RKO (cell line): Measurements from ENCODE around the gene EAF1.
"Not testable (repeated sequence)": the region's sequence is repeated elsewhere in the genome, so short reads cannot be mapped to it uniquely, and the experiment has no call there.

Experiments
- DNase-seq: peaks from one replicate; pipeline ENCODE4 v3.0.0-alpha.2; 2016; ENCODE audit warnings: low spot score

EAF1 gene

GRCh38 chr3:15452156-15452555 lies 24.8 kb downstream of the EAF1 start:
- no peak for DNase-seq

GRCh38 chr3:15452961-15453360 lies 25.6 kb downstream of the EAF1 start:
- no peak for DNase-seq

- no peak for DNase-seq
These were observed 26.1 kb downstream of the EAF1 start for GRCh38 chr3:15453501-15453900.

GRCh38 chr3:15453991-15454625 lies 26.7 kb downstream of the EAF1 start:
- DNase-seq, result no peak

- no peak for DNase-seq
These were observed 27.6 kb downstream of the EAF1 start for GRCh38 chr3:15454965-15455364.

GRCh38 chr3:15455756-15456155 lies 28.4 kb downstream of the EAF1 start:
- DNase-seq, result no peak

GRCh38 chr3:15456321-15456720 lies 28.9 kb downstream of the EAF1 start:
- no peak for DNase-seq

- not testable (repeated sequence) for DNase-seq
These were observed 29.5 kb downstream of the EAF1 start for GRCh38 chr3:15456915-15457314.

GRCh38 chr3:15458212-15458780 lies 30.9 kb downstream of the EAF1 start:
- DNase-seq, result no peak

GRCh38 chr3:15460891-15461531 lies 33.6 kb downstream of the EAF1 start:
- no peak for DNase-seq

GRCh38 chr3:15462451-15462850 lies 35.1 kb downstream of the EAF1 start:
- DNase-seq, result no peak

- DNase-seq, result no peak
These were observed 38.6 kb downstream of the EAF1 start for GRCh38 chr3:15465876-15466585.

GRCh38 chr3:15467227-15468181 lies 40.1 kb downstream of the EAF1 start:
- DNase-seq, result no peak

GRCh38 chr3:15470261-15470660 lies 42.9 kb downstream of the EAF1 start:
- DNase-seq, result no peak

- DNase-seq, result no peak
These were observed 43.5 kb downstream of the EAF1 start for GRCh38 chr3:15470849-15471248.

- no peak for DNase-seq
These were observed 44.5 kb downstream of the EAF1 start for GRCh38 chr3:15471861-15472260.

- no peak for DNase-seq
These were observed 47.8 kb downstream of the EAF1 start for GRCh38 chr3:15475161-15475560.

- DNase-seq, result peak; percentile 36
These were observed 49.0 kb downstream of the EAF1 start for GRCh38 chr3:15476378-15476777.

GRCh38 chr3:15477951-15478639 lies 50.7 kb downstream of the EAF1 start:
- no peak for DNase-seq

- no peak for DNase-seq
These were observed 51.2 kb downstream of the EAF1 start for GRCh38 chr3:15478640-15478979.
